ENCODE data around the gene PARD3B. TPM values are rescaled to one million over a fixed set of nuclear protein-coding genes. Genes with fewer than 3 reads are reported as not detected.

Gene PARD3B
- total and polyA plus RNA-seq, 10 of the 15 experiments (the other 5 are each of a cell fraction or from before 2014, with no cell fraction given) = 0.01 to 0.54 (median 0.07) TPM; not detected in 7

- H3K79me2 ChIP-seq (ENCODE audit: control insufficient read depth, insufficient read depth, low read length) = no peaks in the 10 kb centered on the region
- CTCF ChIA-PET = no interaction called here
- intact Hi-C loops (cut with micrococcal nuclease; ENCODE audit: unreplicated experiment) = no loop called here
- POLR2A ChIA-PET = no interaction called here
- no peak for TF ChIP-seq SREBF1 (IDR thresholded peaks at IDR 0.05; ENCODE audit: low read length)
- TF ChIP-seq BCLAF1 (IDR thresholded peaks at IDR 0.05) = no peak
- no peak for TF ChIP-seq CREM (IDR thresholded peaks at IDR 0.05; ENCODE audit: low read depth)
- no peak for TF ChIP-seq ZNF622 (IDR thresholded peaks at IDR 0.05)
- no peak for TF ChIP-seq CHD1 (IDR thresholded peaks at IDR 0.05; ENCODE audit: low read depth, low read length)
- no peak for TF ChIP-seq MEF2B (IDR thresholded peaks at IDR 0.05; ENCODE audit: partially characterized antibody, poor library complexity, severe bottlenecking)
- no peak for TF ChIP-seq BCL3 (IDR thresholded peaks at IDR 0.05; ENCODE audit: borderline replicate concordance, insufficient read depth, low read depth, low read length, poor library complexity, severe bottlenecking)
- no TSS peak for BruUV-seq (replicated peaks)
- SMC1A ChIA-PET (ENCODE audit: uncharacterized antibody, unreplicated experiment) = no interaction called here
- DNase-seq (ENCODE audit: low read depth, low spot score) (no peak), FAIRE-seq (no peak), ATAC-seq (no peak)
- H3K9me3 ChIP-seq (replicated peaks; ENCODE audit: control insufficient read depth, insufficient read depth, low read length) = no peaks in the 10 kb centered on the region
- no peak overlapping the region for H3K4me3 ChIP-seq
- RAD21 ChIA-PET (ENCODE audit: unreplicated experiment) = no interaction called here
- H3K27me3 ChIP-seq (replicated peaks in 1 of 2; ENCODE audit: control insufficient read depth in 2 of 2, insufficient read depth in 2 of 2, low read length in 1 of 2) = no peaks in the 10 kb centered on the region
- no peaks in the 10 kb centered on the region for H3K36me3 ChIP-seq (ENCODE audit: control insufficient read depth in 2 of 2, insufficient read depth in 2 of 2, low read length in 1 of 2)
- no peak overlapping the region for H2AFZ ChIP-seq (ENCODE audit: control insufficient read depth, low read depth, low read length)
- H3K4me2 ChIP-seq (ENCODE audit: control insufficient read depth, insufficient read depth) = no peak overlapping the region
- in situ Hi-C loops (cut with MboI) = no loop called here
- H3K9ac ChIP-seq (ENCODE audit: control insufficient read depth, insufficient read depth, low read length) = no peak overlapping the region
- H3K4me1 ChIP-seq (ENCODE audit: control insufficient read depth, insufficient read depth, low read length) = no peaks in the 10 kb centered on the region
- H4K20me1 ChIP-seq (ENCODE audit: control insufficient read depth, insufficient read depth) = no peaks in the 10 kb centered on the region
- H3K27ac ChIP-seq (ENCODE audit: control insufficient read depth, insufficient read depth) = no peak overlapping the region
- 9% methylated on average over 3 of the region's 3 CpGs for WGBS (ENCODE audit: insufficient coverage, insufficient replicate concordance, low lambda C conversion rate, missing lambda C conversion rate)
Observed at GRCh38 chr2:205020673-205021072, 475.4 kb downstream of the PARD3B start.
